Jurkat, Clone E6-1 (cell line): ENCODE data around the gene ANKRD30B.
"Not testable (repeated sequence)": the region's sequence is repeated elsewhere in the genome, so short reads cannot be mapped to it uniquely, and the experiment has no call there.

Source experiments
- DNase-seq: peaks from one replicate; pipeline ENCODE4 v3.0.0-alpha.2; 2011; ENCODE audit warnings: low read depth, low spot score
- H3K4me3 ChIP-seq: 2 replicates; pipeline ENCODE4 v1.5.1; 2011; ENCODE audit warnings: mild to moderate bottlenecking, low read length, control low read depth, moderate library complexity

The ANKRD30B gene

DNA sequence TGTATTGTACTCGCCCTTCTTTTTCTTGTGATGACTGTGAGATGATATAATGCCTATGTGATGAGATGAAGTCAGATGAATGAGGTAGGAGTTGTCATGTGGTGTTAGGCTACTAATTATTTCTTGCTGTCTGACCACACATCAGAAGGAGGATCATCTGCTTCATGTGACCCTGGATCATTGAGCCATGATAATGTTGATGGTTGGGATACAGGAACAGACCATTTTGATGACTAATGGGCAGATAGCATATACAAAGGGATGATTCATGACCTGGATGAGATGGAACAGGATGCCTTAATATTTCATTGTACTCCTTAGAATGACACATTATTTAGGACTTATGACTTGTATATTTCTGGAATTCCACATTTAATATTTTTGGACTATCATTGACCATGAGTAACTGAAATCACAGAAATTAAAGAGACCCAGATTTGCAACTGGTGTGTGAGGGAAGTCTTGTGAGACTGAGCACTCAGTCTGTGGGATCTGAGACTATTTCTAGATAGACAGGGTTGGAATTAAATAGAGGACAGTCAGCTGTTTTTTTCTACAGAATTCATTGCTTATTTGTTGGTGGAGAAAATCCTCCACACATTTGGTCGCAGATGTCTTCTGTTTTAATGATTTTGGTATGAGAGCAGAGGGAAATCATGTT, 79.1 kb downstream of the ANKRD30B start:
- not testable (repeated sequence) for DNase-seq, H3K4me3 ChIP-seq

DNA sequence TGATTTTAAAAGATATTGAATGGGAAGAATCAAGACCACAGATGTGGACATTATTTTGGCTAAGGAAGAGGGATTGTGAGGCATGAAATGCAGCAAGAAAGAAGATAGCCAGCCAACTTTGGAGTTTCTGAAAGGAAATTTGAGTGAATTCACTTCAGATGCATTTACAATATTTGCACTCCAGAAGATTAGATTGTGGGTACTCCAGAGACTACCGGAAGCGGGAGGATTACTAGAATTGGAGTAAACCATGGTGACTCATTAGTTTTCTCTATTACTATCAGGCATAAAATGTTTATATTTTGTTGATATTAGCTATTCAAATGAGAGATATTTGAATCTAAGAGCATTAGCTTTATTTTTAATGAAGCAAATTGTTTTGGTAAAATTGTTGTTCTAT, 93.6 kb downstream of the ANKRD30B start:
- not testable (repeated sequence) for H3K4me3 ChIP-seq, DNase-seq

GRCh38 chr18:14851533-14851932, 103.6 kb downstream of the ANKRD30B start:
- DNase-seq, H3K4me3 ChIP-seq: not testable (repeated sequence)

GRCh38 chr18:14855634-14856033, 107.7 kb downstream of the ANKRD30B start:
- H3K4me3 ChIP-seq, DNase-seq: not testable (repeated sequence)

- DNase-seq, H3K4me3 ChIP-seq: not testable (repeated sequence)
Measured at GRCh38 chr18:14856256-14856655, 108.3 kb downstream of the ANKRD30B start.

GRCh38 chr18:14858514-14858913, 110.5 kb downstream of the ANKRD30B start:
- not testable (repeated sequence) for H3K4me3 ChIP-seq, DNase-seq

- not testable (repeated sequence) for DNase-seq, H3K4me3 ChIP-seq
Measured at GRCh38 chr18:14859995-14860394, 112.0 kb downstream of the ANKRD30B start.

DNA sequence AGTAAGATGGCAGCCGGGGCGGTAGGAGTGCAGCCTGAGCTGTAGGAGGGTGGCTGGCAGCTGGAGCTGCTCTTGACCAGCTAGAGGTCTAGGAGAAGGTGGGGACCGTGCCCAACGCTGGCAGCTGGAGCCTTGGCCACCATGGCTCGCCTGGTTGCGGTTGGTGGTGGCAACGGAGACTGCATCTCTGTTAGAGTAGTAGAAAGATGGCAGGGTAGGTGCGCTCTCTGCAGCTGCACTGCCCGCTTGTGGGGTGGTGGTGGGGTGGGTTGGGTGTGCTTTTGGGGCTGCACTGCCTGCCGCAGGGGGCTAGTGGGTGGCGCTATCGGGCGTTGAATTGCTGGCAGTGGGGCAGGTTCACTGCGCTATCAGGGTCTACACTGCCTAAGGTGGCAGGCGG, 118.5 kb downstream of the ANKRD30B start:
- not testable (repeated sequence) for DNase-seq, H3K4me3 ChIP-seq

DNA sequence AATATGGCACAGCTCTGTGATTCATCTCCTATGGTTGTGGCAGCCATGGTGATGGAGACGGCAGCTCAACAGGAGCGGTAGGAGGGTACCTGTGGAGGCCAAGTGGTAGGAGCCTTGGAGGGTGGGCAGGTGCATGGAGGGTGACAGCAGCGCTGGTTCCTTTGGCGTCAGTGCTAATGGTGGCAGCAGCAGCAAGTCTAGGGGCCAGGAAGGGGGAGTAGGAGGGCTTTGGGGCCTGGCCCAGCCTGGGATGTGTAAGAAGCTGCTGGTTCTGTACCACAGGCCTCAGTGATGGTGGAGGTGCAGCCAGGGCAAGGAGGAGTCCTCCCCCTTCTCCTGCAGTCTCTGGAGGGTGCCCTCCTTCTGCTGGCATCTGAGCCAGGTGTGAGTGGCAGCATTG, 120.0 kb downstream of the ANKRD30B start:
- H3K4me3 ChIP-seq, DNase-seq: not testable (repeated sequence)

DNA sequence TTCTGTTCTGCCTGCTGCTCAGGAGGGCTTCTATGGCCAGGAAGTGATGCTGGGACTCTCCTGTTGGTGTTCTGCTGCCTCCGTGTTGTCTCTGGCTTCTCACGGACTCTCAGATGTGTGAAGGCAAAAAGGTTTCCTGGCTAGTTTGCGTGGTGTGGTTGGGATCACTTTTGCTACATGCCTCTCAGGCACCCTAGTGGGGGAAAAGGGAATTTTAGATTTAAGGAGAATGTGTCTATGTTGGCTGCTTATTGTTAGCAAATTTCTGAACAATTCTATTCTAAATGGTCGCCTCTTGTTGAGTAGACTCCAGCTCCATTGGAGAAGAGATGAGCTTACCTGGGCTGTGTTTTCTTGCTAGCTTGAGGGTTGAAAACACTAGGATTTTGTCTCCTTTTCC, 120.9 kb downstream of the ANKRD30B start:
- DNase-seq: peak; percentile 5
- H3K4me3 ChIP-seq: not testable (repeated sequence)

- not testable (repeated sequence) for H3K4me3 ChIP-seq
Measured at GRCh38 chr18:14878826-14879225, 130.9 kb downstream of the ANKRD30B start.

GRCh38 chr18:14900435-14900834, 152.5 kb downstream of the ANKRD30B start:
- DNase-seq: no peak

More at GRCh38 chr18:14878826-14879225, 130.9 kb downstream of the ANKRD30B start:
- DNase-seq: not testable (repeated sequence)

More at GRCh38 chr18:14900435-14900834, 152.5 kb downstream of the ANKRD30B start:
- no peak overlapping the region for H3K4me3 ChIP-seq
